HG03196 (cell line): ENCODE data around the gene POLR2L.
A peak's percentile ranks its signal among the peaks of the same experiment; 100 is the strongest.

Experiments used
- ATAC-seq: cut with Tn5 transposase; IDR thresholded peaks from one replicate; pipeline ENCODE4 v1.9.1; 2021; ENCODE audit not compliant: unreplicated experiment

Gene POLR2L

GRCh38 chr11:839875-840617 lies 2.3 kb downstream of the POLR2L start:
- no peak for ATAC-seq

DNA sequence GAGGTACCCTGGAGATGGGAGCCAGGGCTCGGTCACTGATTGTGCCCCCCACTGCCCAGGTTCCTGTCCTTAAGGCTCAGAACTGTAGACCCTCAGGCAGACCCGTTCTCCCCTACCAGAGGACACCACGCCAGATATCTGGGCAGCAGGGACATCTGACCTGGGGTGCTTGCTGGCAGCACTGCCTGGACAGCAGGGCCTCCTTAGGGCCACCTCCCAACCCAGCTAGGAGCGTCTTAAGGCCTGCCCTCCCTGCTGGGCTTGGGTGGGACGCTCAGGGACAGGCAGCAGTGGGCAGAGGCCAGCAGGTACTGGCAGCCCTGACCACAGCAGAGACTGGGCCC lies 3.1 kb downstream of the POLR2L start:
- ATAC-seq = no peak

- no peak for ATAC-seq
These were observed 3.7 kb downstream of the POLR2L start for GRCh38 chr11:838441-839279.

DNA sequence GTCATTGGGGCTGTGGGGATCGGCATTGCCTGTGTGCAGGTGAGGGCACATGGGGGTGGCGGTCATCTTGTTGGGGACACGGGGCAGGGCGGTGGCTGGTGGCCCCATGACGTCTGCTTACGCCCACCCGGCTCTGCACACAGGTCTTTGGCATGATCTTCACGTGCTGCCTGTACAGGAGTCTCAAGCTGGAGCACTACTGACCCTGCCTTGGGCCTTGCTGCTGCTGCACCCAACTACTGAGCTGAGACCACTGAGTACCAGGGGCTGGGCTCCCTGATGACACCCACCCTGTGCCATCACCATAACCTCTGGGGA lies 4.4 kb downstream of the POLR2L start:
- no peak for ATAC-seq

DNA sequence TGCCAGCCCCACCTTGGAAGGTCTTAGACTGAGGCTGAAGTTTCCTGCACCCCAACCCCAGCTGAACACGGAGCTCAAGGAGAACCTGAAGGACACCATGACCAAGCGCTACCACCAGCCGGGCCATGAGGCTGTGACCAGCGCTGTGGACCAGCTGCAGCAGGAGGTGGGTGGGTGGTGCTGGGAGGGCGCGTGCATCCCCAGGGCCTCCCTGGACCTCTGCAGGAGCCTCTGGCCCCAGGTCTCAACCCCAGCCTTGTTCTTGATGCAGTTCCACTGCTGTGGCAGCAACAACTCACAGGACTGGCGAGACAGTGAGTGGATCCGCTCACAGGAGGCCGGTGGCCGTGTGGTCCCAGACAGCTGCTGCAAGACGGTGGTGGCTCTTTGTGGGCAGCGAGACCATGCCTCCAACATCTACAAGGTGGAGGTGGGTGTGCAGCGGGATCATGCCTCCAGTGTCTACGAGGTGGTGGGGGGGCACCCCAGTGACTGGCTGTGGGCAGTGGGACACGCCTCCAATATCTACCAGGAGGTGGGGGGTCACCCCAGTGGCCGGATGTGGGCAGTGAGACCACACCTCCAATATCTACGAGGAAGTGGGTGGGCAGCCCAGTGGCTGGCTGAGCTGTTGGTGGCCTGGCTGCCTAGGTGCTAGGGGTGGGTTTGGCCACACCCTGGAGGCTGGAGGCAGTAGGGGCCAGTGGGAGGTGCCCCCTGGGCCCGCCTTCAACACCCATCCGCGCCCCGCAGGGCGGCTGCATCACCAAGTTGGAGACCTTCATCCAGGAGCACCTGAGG lies 4.9 kb downstream of the POLR2L start:
- no peak for ATAC-seq

DNA sequence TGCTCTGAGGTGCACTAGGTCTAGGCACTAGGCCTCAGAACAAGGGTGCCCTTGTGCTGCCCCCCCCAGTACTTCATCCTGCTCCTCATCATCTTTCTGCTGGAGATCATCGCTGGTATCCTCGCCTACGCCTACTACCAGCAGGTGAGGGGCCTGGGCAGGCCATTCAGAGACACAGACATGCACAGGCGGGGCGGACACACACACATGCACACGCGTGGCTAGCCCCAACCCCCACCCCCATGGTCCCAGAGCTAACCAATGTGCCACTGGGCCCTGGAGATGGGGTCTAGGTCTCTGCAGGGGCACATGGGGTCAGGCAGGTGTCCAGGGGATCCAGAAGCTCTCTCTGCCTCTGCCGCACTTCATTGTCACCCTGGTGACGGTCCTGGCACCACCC lies 5.6 kb downstream of the POLR2L start:
- ATAC-seq = no peak

GRCh38 chr11:836274-836673 lies 6.1 kb downstream of the POLR2L start:
- ATAC-seq = no peak

- ATAC-seq = no peak
These were observed 7.7 kb downstream of the POLR2L start for GRCh38 chr11:834371-835316.

DNA sequence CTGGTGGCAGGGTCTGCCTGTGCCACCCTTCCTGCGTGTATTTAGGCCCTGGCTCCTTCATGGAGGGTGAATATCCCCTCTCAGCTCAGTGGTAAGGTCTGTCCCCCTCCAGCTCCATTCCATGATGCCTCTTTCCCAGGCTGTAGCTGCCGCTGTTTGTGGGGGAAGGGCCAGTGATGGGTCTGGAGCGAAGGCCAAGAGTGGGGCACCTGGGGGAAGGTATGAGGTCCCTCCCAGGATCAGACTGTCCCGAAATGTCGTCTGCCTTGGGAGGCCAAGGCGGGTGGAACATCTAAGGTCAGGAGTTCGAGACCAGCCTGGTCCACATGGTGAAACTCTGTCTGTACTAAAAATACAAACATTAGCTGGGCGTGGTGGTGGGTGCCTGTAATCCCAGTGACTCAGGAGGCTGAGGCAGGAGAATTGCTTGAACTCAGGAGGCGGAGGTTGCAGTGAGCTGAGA lies 8.4 kb downstream of the POLR2L start:
- ATAC-seq = no peak

DNA sequence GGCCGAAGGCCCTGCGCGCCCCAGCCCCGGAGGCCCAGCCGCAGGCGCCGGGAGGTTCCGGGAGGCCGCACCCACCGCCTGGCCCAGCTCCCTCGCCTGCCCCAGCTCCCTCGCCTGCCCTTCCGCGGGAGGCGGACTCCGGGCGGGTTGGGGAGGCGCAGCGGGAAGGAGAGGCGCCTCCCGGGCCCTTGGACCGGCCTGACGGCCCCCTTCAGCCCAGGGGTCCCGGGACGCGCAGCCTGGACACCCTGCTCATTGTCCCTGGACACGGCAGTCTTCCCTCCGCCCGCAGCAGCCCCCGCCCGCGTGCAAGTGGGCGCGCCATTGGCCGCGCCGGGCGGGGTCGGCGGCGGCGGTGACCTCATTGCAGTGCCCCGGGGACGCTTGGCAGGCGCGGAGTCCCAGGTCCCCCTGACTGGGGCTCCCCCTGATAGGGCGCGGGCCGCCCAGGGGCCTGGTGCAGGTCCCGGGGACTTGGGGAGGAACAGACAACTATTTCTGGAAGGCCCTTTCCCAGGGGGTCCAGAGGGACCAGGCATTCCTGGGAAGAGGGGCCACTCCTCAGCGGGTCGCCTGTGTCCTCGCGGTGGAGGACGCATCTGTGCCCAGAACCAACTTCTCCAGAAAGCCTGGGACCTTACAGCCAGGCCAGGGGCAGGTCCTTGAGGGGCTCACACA lies 9.1 kb downstream of the POLR2L start:
- ATAC-seq = peak; percentile 5

- ATAC-seq = peak; percentile 31
These were observed 9.7 kb downstream of the POLR2L start, which contains the start of gene CD151 for GRCh38 chr11:832529-833113. TSS of gene CD151 (plus strand) at chr11:832952. CDS start at chr11:836070, 3,118 bp downstream.

DNA sequence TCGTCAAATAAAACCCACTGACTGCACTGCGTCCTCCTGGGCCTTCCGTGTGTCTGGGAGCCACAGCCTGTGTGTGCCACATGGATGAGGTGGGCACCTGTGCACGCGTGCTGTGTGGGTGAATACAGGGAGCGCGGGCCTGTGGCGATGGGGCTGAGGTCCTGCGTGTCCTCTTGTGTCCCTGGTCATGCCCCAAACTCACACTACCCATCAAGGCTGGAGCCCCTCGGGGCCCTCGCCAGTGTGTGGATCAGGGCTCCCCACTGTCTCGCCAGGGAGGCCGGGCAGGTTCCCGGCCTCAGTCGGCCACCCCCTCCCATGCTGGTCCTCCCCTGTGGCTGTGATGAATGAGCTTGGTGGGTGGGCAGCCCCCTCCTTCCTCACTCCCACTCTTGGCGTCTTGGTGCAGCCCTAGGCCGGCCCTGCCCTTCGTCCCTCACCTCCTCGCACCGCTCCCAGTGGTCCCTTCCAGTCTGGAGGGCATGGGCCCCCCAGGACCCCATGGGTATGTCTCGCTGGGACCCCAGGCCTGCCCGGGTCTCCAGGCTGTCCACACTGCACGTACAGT lies 10.3 kb downstream of the POLR2L start:
- ATAC-seq = no peak

- ATAC-seq = no peak
These were observed 11.0 kb downstream of the POLR2L start for GRCh38 chr11:831118-831864.

DNA sequence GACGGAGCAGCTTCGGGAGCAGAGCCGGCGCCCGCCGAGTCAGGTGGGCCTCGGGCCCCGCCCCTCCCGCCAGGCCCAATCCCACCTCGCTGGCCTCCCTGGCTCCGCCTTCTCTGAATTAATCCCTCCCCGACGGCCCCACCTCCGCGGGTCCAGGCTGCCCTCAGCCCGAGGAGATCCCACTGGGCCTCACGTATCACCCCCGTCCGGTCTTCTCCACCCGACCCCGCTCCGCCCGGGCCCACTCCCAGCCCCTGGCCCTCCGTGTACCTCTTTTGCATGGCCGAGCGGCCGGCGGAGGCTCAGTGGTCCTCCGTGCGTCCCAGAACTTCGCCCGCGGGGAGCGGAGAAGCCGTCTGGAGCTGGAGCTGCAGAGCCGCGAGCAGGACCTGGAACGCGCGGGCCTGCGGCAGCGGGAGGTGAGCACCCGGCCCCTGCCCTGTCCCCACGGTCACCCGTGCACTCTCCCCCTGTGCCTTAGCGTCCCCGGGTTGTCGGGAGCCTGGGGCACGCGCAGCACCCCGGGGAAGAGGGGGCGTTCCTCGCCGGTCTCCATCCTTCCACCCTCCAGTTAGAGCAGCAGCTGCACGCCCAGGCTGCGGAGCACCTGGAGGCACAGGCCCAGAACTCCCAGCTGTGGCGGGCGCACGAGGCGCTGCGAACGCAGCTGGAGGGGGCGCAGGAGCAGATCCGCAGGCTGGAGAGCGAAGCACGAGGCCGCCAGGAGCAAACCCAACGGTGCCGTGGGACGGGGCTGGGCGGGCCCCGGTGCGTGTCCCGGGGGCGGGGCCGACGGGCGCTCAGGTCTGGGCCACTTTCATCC lies 11.8 kb downstream of the POLR2L start:
- ATAC-seq = no peak

DNA sequence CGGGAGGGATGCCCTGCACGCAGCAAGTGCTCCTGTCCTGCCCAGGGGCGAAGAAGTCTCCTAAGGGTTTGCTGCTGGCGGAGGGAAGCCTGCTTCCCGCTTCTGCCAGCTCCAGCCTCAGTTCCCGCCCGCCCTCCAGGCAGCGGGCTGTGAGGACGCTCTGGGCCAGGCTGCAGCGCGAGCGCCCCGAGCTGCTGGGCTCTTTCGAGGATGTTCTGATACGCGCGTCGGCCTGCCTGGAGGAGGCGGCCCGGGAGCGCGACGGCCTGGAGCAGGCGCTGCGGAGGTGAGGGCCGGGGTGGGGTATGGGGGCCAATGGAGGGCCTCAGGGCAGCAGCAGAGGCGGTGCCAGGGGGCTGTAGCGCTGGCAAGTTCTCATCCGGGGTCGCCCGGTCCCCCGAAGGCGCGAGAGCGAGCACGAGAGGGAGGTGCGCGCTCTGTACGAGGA lies 12.5 kb downstream of the POLR2L start:
- no peak for ATAC-seq

GRCh38 chr11:829176-829846 lies 13.0 kb downstream of the POLR2L start:
- ATAC-seq = no peak
